Measurements from ENCODE around the gene DPH5.

DNA sequence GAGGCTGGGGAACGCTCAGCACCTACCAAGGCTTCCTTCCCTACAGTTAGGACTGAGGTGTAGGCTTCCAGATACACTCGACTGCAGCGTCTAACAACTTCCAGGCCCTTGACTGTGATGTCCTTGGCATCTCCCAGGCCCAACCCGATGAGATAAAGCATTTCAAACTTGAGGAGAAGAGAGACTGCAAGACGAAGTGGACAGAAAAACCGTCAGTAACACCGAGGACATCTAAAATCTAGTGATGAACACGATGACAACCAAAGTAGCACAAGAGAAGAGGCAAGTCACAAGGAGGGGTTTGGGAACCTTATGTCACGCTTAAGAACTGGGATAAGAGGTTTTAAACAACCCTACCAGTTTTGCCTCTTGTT, 314 bp downstream of the DPH5 start:
- no peak for TF ChIP-seq POLR2A (IDR thresholded peaks at IDR 0.05)
- TF ChIP-seq, protein P1, sequence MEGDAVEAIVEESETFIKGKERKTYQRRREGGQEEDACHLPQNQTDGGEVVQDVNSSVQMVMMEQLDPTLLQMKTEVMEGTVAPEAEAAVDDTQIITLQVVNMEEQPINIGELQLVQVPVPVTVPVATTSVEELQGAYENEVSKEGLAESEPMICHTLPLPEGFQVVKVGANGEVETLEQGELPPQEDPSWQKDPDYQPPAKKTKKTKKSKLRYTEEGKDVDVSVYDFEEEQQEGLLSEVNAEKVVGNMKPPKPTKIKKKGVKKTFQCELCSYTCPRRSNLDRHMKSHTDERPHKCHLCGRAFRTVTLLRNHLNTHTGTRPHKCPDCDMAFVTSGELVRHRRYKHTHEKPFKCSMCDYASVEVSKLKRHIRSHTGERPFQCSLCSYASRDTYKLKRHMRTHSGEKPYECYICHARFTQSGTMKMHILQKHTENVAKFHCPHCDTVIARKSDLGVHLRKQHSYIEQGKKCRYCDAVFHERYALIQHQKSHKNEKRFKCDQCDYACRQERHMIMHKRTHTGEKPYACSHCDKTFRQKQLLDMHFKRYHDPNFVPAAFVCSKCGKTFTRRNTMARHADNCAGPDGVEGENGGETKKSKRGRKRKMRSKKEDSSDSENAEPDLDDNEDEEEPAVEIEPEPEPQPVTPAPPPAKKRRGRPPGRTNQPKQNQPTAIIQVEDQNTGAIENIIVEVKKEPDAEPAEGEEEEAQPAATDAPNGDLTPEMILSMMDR (IDR thresholded peaks at IDR 0.05) = no peak

All from lower leg skin (tissue), 3 donors.